Neural progenitor cell (in vitro differentiated cells): Measurements from ENCODE around the gene ENTREP3. TPM values are rescaled to one million over a fixed set of nuclear protein-coding genes. Genes with fewer than 3 reads are reported as not detected.

ENCODE experiments used
- DNase-seq: peaks from one replicate; pipeline ENCODE4 v3.0.0-alpha.2; 2016; ENCODE audit warnings: low spot score
- H2AFZ ChIP-seq: fragments of 200-600 bp; sonication (generic); replicated peaks from 2 replicates; pipeline ENCODE4 v1.6.1; 2016; ENCODE audit warnings: antibody characterized with exemption
- H3F3A ChIP-seq: fragments of 200-600 bp; sonication (generic); 2 replicates; pipeline ENCODE4 v1.6.1; 2016; ENCODE audit warnings: antibody characterized with exemption, low read depth
- H3K27ac ChIP-seq: fragments of 200-600 bp; sonication (generic); 2 replicates; pipeline ENCODE4 v1.5.1; 2016; ENCODE audit warnings: mild to moderate bottlenecking
- H3K27me3 ChIP-seq: fragments of 200-600 bp; sonication (generic); 2 replicates; pipeline ENCODE4 v1.6.1; 2016; ENCODE audit warnings: mild to moderate bottlenecking, moderate library complexity
- H3K36me3 ChIP-seq: fragments of 200-600 bp; sonication (generic); 2 replicates; pipeline ENCODE4 v1.5.1; 2016
- H3K4me1 ChIP-seq: fragments of 200-600 bp; sonication (generic); 2 replicates; pipeline ENCODE4 v1.6.1; 2016; ENCODE audit warnings: mixed run types
- H3K4me2 ChIP-seq: fragments of 200-600 bp; sonication (generic); 2 replicates; pipeline ENCODE4 v1.6.1; 2016
- H3K4me3 ChIP-seq: fragments of 200-600 bp; sonication (generic); 2 replicates; pipeline ENCODE4 v1.5.1; 2016
- H3K79me2 ChIP-seq: fragments of 200-600 bp; sonication (generic); 2 replicates; pipeline ENCODE4 v1.6.1; 2016; ENCODE audit warnings: low read depth
- H3K9ac ChIP-seq: fragments of 200-600 bp; sonication (generic); 2 replicates; pipeline ENCODE4 v1.6.1; 2016
- H3K9me3 ChIP-seq: fragments of 200-600 bp; sonication (generic); 2 replicates; pipeline ENCODE4 v1.5.1; 2016; ENCODE audit warnings: low read depth
- H4K20me1 ChIP-seq: fragments of 200-600 bp; sonication (generic); 2 replicates; pipeline ENCODE4 v1.6.1; 2016; ENCODE audit warnings: low read depth
- H3K27ac Mint-ChIP-seq: 3 replicates; pipeline ENCODE4 v1.8.0; 2021; ENCODE audit warnings: mixed read lengths
- H3K27me3 Mint-ChIP-seq: 2 replicates; pipeline ENCODE4 v1.8.0; 2022; ENCODE audit warnings: low read depth, mild to moderate bottlenecking, inconsistent platforms, moderate library complexity, mixed read lengths; ENCODE audit not compliant: insufficient read depth
- H3K36me3 Mint-ChIP-seq: 3 replicates; pipeline ENCODE4 v1.8.0; 2021; ENCODE audit warnings: mixed read lengths
- H3K4me1 Mint-ChIP-seq: 3 replicates; pipeline ENCODE4 v1.8.0; 2021; ENCODE audit warnings: mixed read lengths
- H3K4me3 Mint-ChIP-seq: 3 replicates; pipeline ENCODE4 v1.8.0; 2021; ENCODE audit warnings: mild to moderate bottlenecking, moderate library complexity, mixed read lengths
- H3K9me3 Mint-ChIP-seq: 3 replicates; pipeline ENCODE4 v1.8.0; 2020; ENCODE audit warnings: mixed read lengths
- CTCF ChIP-seq: fragments of 200-600 bp; sonication (generic); IDR thresholded peaks from 2 replicates; pipeline ENCODE4 v1.5.1; 2017; ENCODE audit warnings: antibody characterized with exemption, mild to moderate bottlenecking
- EZH2 ChIP-seq: fragments of 200-600 bp; sonication (generic); IDR thresholded peaks from 2 replicates; pipeline ENCODE4 v1.6.1; 2017; ENCODE audit warnings: antibody characterized with exemption, mild to moderate bottlenecking, moderate library complexity
- EZH2phosphoT487 ChIP-seq: fragments of 200-600 bp; sonication (generic); IDR thresholded peaks from 2 replicates; pipeline ENCODE4 v1.6.1; 2017; ENCODE audit warnings: antibody characterized with exemption
- total RNA-seq: library from RNA; depleted of rRNA; stranded (reverse); fragments of >200 nt; gene quantifications from 2 replicates; pipeline ENCODE4 v1.2.3, GENCODE V29; 2015; ENCODE audit warnings: low replicate concordance

The ENTREP3 gene
- total RNA-seq, 1 donor from 2014 or later = 4.8 TPM

DNA sequence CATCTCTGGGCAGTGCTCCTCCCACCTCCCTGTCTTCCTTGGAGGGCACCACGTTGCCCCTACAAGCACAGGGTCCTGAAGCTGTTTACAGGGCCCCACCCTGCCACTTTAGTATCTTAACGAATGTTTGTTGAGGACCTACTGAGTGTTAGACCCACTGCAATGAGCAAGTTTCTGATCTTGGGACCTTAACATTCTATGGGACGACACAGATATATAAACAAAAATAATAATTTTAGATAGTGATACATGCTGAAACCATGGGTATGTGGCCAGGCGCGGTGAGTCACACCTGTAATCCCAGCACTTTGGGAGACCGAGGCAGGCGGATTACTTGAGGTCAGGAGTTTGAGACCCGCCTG, 10.1 kb downstream of the ENTREP3 start:
- Histone ChIP-seq H3F3A (peaks cover 53% of the 10 kb centered on the region), H3K4me3 (peak overlapping the region; percentile 52), H4K20me1 (no peaks in the 10 kb centered on the region), H3K4me2 (peak overlapping the region; percentile 80), H3K27me3 (no peaks in the 10 kb centered on the region), H3K79me2 (no peaks in the 10 kb centered on the region), H3K9me3 (no peaks in the 10 kb centered on the region), H3K4me1 (peaks cover 11% of the 10 kb centered on the region), H3K27ac (peak overlapping the region; percentile 74), H3K36me3 (no peaks in the 10 kb centered on the region), H2AFZ (peak overlapping the region; percentile 65), H3K9ac (peak overlapping the region; percentile 41)
- peaks cover 8% of the 10 kb centered on the region for H3K36me3 Mint-ChIP-seq
- peaks cover 2% of the 10 kb centered on the region for H3K9me3 Mint-ChIP-seq
- peak overlapping the region; percentile 83 for H3K4me3 Mint-ChIP-seq
- H3K27me3 Mint-ChIP-seq = peaks cover 10% of the 10 kb centered on the region
- H3K27ac Mint-ChIP-seq = peak overlapping the region; percentile 91
- DNase-seq = no peak
- peaks cover 45% of the 10 kb centered on the region for H3K4me1 Mint-ChIP-seq
- TF ChIP-seq EZH2phosphoT487 (no peak), CTCF (no peak), EZH2 (no peak)

GRCh38 chr1:155244368-155245162, 10.7 kb downstream of the ENTREP3 start:
- H3K4me1 Mint-ChIP-seq = peaks cover 45% of the 10 kb centered on the region
- Histone ChIP-seq H4K20me1 (no peaks in the 10 kb centered on the region), H3K79me2 (no peaks in the 10 kb centered on the region), H3F3A (peaks cover 53% of the 10 kb centered on the region), H3K4me1 (peaks cover 9% of the 10 kb centered on the region), H3K27ac (peak overlapping the region; percentile 74), H3K4me3 (peak overlapping the region; percentile 52), H2AFZ (peak overlapping the region; percentile 65), H3K36me3 (no peaks in the 10 kb centered on the region), H3K9ac (peak overlapping the region; percentile 41), H3K27me3 (no peaks in the 10 kb centered on the region), H3K9me3 (no peaks in the 10 kb centered on the region), H3K4me2 (peak overlapping the region; percentile 80)
- peak overlapping the region; percentile 91 for H3K27ac Mint-ChIP-seq
- peak overlapping the region; percentile 83 for H3K4me3 Mint-ChIP-seq
- peaks cover 8% of the 10 kb centered on the region for H3K36me3 Mint-ChIP-seq
- TF ChIP-seq EZH2phosphoT487 = no peak
- TF ChIP-seq CTCF = peak; percentile 47
- peak; percentile 52 for TF ChIP-seq EZH2
- peak; percentile 96 for DNase-seq
- peaks cover 10% of the 10 kb centered on the region for H3K27me3 Mint-ChIP-seq
- peaks cover 2% of the 10 kb centered on the region for H3K9me3 Mint-ChIP-seq

- H3K79me2 ChIP-seq = no peaks in the 10 kb centered on the region
- H3K36me3 ChIP-seq = no peaks in the 10 kb centered on the region
- Mint-ChIP-seq H3K4me1 (peaks cover 45% of the 10 kb centered on the region), H3K27ac (no peak overlapping the region), H3K36me3 (peaks cover 9% of the 10 kb centered on the region), H3K27me3 (peaks cover 8% of the 10 kb centered on the region), H3K4me3 (peak overlapping the region; percentile 83), H3K9me3 (peaks cover 2% of the 10 kb centered on the region)
- H3K4me3 ChIP-seq = no peak overlapping the region
- no peaks in the 10 kb centered on the region for H4K20me1 ChIP-seq
- H3F3A ChIP-seq = peaks cover 53% of the 10 kb centered on the region
- H3K27me3 ChIP-seq = no peaks in the 10 kb centered on the region
- no peak for DNase-seq
- peaks cover 9% of the 10 kb centered on the region for H3K4me1 ChIP-seq
- no peak overlapping the region for H3K27ac ChIP-seq
- TF ChIP-seq EZH2phosphoT487 = no peak
- no peak for TF ChIP-seq EZH2
- no peak for TF ChIP-seq CTCF
- H3K4me2 ChIP-seq = peak overlapping the region; percentile 80
- no peak overlapping the region for H3K9ac ChIP-seq
- no peak overlapping the region for H2AFZ ChIP-seq
- H3K9me3 ChIP-seq = no peaks in the 10 kb centered on the region
Observed at GRCh38 chr1:155242805-155243358, 12.4 kb downstream of the ENTREP3 start.
